GM12873 (cell line): Measurements from ENCODE around the gene NUB1.

Experiments
- TF ChIP-seq, protein P1 (sequence below): IDR thresholded peaks from 2 replicates; pipeline ENCODE4 v1.5.1; 2012; ENCODE audit warnings: low read depth, mild to moderate bottlenecking, moderate library complexity, low read length, control low read depth; ENCODE audit not compliant: insufficient read depth; ENCODE audit errors: missing control alignments

NUB1 gene

DNA sequence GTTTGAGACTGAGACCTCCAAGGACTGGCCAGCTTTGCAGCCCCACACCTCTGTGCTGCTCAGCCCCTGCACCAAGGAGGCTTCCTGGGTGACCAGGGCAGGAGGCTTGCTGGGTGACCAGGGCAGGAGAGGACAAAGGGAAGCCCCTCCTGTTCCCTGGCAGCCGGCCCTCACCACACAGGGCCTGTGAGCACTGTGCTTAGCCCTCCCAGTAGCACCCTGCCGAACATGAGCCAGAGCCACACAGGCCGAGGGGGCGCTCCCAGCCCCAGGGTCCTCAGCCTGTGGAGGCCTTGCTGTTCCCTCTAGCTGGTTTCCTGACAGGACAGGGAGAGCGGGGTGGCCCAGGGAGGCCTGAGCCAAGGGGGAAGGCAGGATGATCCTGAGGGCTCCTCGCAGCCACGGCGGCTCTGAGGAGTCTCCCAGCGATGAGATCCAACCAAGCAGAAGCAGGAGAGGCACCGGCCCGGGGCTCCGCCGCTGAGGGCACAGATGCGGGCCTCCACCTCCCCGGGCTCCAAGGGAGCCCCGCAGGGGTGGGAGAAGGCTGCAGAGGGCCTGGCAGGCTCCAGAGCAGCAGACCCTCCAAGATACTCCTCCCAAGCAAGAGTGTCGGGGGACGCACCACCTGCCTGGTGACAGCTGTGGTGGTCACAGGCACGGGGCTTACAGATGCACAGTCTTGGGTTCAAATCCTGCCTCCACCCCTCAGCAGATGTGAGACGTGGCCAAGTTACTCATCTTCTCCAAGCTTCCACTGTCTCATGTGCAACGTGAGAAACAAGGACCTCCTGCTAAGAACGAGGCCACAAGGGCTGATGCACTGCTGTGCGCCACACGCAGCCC is 45.8 kb downstream of the NUB1 start:
- TF ChIP-seq, protein P1, sequence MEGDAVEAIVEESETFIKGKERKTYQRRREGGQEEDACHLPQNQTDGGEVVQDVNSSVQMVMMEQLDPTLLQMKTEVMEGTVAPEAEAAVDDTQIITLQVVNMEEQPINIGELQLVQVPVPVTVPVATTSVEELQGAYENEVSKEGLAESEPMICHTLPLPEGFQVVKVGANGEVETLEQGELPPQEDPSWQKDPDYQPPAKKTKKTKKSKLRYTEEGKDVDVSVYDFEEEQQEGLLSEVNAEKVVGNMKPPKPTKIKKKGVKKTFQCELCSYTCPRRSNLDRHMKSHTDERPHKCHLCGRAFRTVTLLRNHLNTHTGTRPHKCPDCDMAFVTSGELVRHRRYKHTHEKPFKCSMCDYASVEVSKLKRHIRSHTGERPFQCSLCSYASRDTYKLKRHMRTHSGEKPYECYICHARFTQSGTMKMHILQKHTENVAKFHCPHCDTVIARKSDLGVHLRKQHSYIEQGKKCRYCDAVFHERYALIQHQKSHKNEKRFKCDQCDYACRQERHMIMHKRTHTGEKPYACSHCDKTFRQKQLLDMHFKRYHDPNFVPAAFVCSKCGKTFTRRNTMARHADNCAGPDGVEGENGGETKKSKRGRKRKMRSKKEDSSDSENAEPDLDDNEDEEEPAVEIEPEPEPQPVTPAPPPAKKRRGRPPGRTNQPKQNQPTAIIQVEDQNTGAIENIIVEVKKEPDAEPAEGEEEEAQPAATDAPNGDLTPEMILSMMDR, result no peak

DNA sequence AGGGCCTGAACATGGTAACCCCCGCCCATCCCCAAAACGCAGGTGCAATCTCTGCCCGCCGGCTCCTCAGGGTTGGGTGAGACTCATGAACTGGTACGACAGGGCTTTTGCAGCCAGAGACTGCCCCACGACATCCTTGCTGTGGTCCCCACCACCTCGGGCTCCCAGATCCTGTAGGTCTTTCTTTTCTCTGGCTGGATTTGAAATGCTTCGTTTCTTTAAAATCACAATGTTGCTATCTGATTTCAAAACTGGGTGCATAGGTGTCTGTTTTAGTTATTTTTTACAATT is 46.3 kb downstream of the NUB1 start:
- TF ChIP-seq, protein P1, result no peak

DNA sequence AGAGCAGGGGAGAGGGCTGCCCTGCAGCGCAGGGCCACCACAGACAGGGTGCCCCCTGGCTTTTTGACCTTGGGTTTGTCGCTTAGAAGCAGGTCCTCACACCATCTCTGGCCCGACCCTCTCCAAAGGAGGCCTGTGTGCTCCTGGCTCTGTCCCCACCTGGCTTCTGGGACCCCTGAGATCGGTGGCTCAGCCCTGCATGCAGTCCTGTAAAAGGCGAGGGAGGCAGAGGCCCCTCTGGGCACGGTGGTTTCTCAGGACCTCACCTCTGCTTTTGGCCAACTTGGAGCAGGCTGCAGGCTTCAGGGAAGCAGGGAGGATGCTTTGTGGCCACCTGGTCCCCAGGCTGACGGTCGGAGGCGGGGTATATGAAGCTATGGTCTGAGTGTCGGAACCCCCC is 46.8 kb downstream of the NUB1 start:
- TF ChIP-seq, protein P1, result no peak

DNA sequence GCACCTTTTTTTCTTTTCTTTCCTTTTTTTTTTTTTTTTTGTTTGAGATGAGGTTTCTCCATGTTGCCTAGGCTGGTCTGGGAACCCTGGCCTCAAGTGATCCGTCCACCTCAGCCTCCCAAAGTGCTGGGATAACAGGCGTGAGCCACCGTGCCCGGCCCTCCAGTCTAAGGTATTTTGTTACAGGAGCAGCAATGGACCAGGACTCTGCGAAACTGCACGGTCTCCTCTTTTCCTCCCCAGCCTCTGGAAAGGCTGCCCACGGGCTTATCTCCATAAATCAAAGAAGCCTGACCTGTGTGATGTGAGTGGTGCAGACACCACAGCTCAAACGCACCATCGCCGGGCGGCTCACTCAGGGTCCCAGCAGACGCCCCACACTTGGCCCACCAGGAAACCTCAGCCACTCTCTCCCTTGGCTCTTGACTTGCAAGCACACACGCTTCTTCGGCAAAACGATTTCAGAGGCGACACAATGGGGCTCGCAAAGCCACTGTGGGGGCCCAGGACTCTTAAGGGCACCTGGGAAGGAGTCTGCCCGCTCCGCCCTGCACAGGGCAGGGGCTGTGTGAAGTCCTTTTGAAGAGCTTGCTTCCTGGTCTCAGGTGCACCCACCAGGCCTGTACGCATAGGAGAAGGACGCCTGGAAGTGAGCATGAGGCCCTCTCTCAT is 47.6 kb downstream of the NUB1 start:
- TF ChIP-seq, protein P1, result no peak

DNA sequence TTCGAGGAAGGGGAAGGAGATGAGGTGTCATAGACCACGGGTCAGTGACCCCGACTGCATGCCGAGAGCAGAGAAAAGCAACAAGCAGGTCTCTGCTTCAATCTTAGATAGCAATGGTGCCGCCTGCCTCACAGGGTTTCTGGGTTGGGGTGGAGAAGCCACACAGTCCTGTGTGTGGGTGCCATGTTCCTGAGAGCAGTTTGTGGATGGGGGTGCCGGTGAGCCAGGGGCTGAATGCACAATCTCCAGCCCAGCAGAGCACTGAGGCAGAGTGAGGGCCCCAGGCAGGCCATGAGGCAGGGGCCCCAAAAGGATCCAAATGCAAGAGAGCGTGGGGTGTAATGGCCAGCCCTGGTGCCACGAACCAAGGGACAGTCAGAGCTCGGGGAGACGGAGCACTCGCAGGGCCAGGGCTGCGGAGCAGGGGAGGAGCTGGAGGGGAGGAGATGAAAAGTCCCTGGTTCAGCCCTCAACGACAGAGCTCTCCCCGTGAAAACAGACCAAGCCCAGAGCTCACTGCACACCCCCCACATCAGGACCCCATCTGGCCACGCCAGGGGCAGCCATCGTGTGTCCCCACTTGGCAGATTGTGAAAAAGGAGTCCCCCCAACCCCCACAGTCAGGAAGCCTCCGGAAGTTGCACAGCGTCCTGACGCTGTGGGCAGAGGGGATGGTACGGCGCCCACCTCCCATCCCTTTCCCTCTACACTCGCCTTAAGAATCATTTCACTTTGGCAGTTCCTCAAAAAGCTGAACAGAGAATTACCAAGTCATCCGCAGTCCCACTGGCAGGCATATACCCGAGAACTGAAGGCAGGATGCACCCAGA is 48.4 kb downstream of the NUB1 start:
- TF ChIP-seq, protein P1, result no peak

DNA sequence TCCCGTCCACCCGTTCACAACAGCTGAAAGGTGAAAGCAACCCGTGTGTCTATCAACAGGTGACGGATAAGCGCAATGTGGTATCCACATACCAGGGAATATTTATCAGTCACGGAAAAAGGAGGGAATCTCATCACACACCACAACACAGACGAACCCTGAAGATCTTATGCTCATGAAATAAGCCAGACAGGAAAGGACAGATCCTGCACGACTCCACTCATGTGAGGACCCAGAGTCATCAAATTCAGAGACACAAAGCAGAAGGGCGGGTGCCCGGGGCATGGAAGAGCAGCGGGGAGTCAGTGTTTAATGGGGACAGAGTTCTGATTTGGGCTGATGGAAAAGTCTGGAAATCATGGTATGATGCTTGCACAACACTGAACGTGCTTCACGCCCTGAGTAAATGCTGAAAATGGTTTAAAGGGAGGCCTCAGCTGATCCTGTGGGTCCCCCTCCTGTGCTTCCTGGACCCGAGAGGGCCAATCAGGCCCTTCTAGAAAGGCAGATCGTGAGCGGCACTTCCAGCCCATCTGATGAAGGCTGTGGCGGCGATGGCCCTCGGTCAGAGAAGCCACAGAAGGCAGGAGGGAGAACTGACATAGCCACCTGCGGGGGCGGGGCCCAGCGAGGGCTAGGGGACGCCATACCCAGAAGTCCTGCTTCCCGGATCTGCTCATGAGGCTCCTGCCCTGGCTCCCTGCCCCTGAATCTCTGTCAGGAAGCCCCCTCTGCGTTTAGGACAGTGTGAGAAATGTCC is 49.2 kb downstream of the NUB1 start:
- TF ChIP-seq, protein P1, result no peak

DNA sequence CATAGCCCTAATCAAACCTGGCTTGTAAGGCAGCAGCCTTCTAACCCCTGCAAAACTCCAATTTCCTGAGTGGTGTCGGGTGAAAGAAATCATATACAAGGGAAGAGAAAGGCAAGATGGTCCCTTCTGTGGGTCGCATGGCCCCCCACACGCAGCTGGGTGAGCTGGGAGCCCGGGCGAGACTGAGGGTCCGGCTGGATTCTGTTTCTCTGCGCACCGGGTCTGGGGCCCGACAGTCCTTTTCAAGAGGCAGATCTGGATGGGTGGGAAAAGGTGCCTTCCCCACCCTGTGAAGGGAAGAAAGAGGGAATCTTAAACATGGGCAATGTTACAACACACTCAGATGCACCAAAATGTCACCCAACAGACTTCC is 49.7 kb downstream of the NUB1 start:
- TF ChIP-seq, protein P1, result no peak
